TTC549 (cell line): ENCODE results near the gene TNS3.

Experiments
- FAIRE-seq: peaks from 2 replicates; lab custom pipeline; 2012; peaks lifted over from hg19 to GRCh38; lab: Jason Lieb, UNC

Gene TNS3

GRCh38 chr7:47421456-47421855 lies 160.5 kb downstream of the TNS3 start:
- no peak for FAIRE-seq

- FAIRE-seq, result no peak
Observed at GRCh38 chr7:47420122-47420780, 161.7 kb downstream of the TNS3 start.

- no peak for FAIRE-seq
Observed at GRCh38 chr7:47419471-47419870, 162.4 kb downstream of the TNS3 start.

GRCh38 chr7:47418601-47419309 lies 163.2 kb downstream of the TNS3 start:
- FAIRE-seq, result no peak

- no peak for FAIRE-seq
Observed at GRCh38 chr7:47416492-47417480, 165.1 kb downstream of the TNS3 start.

GRCh38 chr7:47415318-47416212 lies 166.3 kb downstream of the TNS3 start:
- no peak for FAIRE-seq

- no peak for FAIRE-seq
Observed at GRCh38 chr7:47414342-47415317, 167.3 kb downstream of the TNS3 start.

GRCh38 chr7:47413526-47414341 lies 168.2 kb downstream of the TNS3 start:
- FAIRE-seq, result no peak

GRCh38 chr7:47411901-47412300 lies 170.0 kb downstream of the TNS3 start:
- FAIRE-seq, result no peak

GRCh38 chr7:47411281-47411869 lies 170.5 kb downstream of the TNS3 start:
- no peak for FAIRE-seq

GRCh38 chr7:47408675-47409074 lies 173.2 kb downstream of the TNS3 start:
- no peak for FAIRE-seq

- no peak for FAIRE-seq
Observed at GRCh38 chr7:47407821-47408674, 173.9 kb downstream of the TNS3 start.

GRCh38 chr7:47407136-47407535 lies 174.8 kb downstream of the TNS3 start:
- FAIRE-seq, result no peak

GRCh38 chr7:47406801-47407129 lies 175.1 kb downstream of the TNS3 start:
- no peak for FAIRE-seq

- FAIRE-seq, result no peak
Observed at GRCh38 chr7:47405921-47406800, 175.8 kb downstream of the TNS3 start.

- FAIRE-seq, result no peak
Observed at GRCh38 chr7:47405286-47405904, 176.5 kb downstream of the TNS3 start.

- FAIRE-seq, result no peak
Observed at GRCh38 chr7:47404010-47404409, 177.9 kb downstream of the TNS3 start.
